SJSA1 (cell line): Measurements from ENCODE around the gene TAPT1. TPM values are rescaled to one million over a fixed set of nuclear protein-coding genes. Genes with fewer than 3 reads are reported as not detected.

ENCODE experiments used
- DNase-seq, 2 experiments: peaks; one replicate each; pipeline ENCODE4 v3.0.0-alpha.2; 2015 to 2020; ENCODE audit warnings: low spot score in 2 of 2, low read depth in 1 of 2
- H3K27ac ChIP-seq: fragments of 250-450 bp; sonication (Bioruptor Pico); 2 replicates; pipeline ENCODE4 v1.5.1; 2020; ENCODE audit warnings: mild to moderate bottlenecking, moderate library complexity
- H3K27me3 ChIP-seq: fragments of 250-450 bp; sonication (Bioruptor Pico); replicated peaks from 2 replicates; pipeline ENCODE4 v1.5.1; 2020; ENCODE audit warnings: mild to moderate bottlenecking, moderate library complexity
- H3K36me3 ChIP-seq: fragments of 250-450 bp; sonication (Bioruptor Pico); 2 replicates; pipeline ENCODE4 v1.5.1; 2020; ENCODE audit warnings: mild to moderate bottlenecking
- H3K4me1 ChIP-seq: fragments of 250-450 bp; sonication (Bioruptor Pico); replicated peaks from 2 replicates; pipeline ENCODE4 v1.6.1; 2021; ENCODE audit warnings: mild to moderate bottlenecking
- H3K4me3 ChIP-seq: fragments of 250-450 bp; sonication (Bioruptor Pico); 2 replicates; pipeline ENCODE4 v1.5.1; 2020; ENCODE audit warnings: mild to moderate bottlenecking
- H3K9me3 ChIP-seq: fragments of 250-450 bp; sonication (Bioruptor Pico); replicated peaks from 2 replicates; pipeline ENCODE4 v1.5.1; 2020; ENCODE audit warnings: mild to moderate bottlenecking
- total RNA-seq: library from RNA; depleted of rRNA; stranded (reverse); fragments of >200 nt; shearing (Covaris generic); gene quantifications from 2 replicates; pipeline ENCODE4 v1.2.3, GENCODE V29; 2014

The TAPT1 gene
- total RNA-seq, 1 experiment from 2014 or later, result 8.9 TPM

DNA sequence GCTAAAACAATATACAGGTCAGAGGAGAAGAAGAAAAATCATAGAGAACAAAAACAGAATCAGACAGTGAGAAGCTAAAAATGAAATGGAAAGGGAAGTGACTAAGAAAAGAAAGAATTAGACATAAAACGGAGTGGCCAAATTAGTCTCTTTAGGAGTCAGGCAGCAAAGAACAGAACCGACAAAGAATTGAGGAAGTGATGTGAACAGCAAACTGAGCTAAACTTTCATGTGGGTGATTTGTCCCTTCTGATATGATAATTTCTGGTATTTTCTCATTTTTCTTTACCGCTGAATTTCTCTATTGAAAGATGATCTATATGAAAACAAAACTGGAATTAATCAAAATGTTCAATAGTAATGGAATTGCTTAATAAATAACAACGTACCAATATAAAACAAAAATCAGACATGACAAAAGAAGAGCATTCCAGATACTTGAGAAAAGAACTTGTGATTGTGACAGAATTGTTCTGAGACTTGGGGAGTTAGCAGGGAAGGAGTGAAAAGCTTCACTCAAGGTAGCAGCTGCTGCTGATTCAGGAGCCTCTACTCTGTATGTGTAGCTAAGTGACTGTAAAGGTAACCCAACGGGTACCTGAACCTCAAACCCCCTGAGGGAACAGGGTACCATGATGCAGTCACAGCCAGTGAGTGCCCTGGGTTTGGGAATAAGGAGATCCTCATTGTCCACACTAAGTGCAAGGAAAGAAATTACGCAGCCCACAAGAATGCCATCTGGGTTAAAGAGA lies 8.8 kb downstream of the TAPT1 start:
- Histone ChIP-seq H3K36me3 (no peaks in the 10 kb centered on the region), H3K9me3 (no peaks in the 10 kb centered on the region), H3K27ac (no peak overlapping the region), H3K27me3 (no peaks in the 10 kb centered on the region), H3K4me3 (no peak overlapping the region), H3K4me1 (no peaks in the 10 kb centered on the region)
- no peak for DNase-seq

DNA sequence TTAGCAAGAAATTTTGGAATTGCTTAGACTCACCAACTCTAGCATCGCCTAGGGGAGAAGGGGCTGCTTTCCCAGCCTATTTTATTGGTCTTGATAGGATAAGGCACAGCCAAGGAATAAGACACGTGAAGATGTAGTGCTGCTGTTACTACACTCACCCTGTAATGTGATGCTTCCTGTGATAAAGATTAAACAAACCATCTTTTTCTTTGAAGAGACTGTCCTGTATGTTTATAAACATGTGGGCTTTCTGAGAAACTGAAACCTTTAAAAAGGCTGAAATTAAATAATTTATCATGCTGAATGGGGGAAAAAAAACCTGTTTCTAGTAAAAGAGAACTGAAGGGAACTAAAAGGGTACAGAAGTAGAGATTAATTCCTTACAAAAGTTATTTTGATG lies 13.2 kb downstream of the TAPT1 start:
- Histone ChIP-seq H3K27me3 (no peaks in the 10 kb centered on the region), H3K9me3 (no peaks in the 10 kb centered on the region), H3K36me3 (no peaks in the 10 kb centered on the region), H3K27ac (no peak overlapping the region), H3K4me3 (no peak overlapping the region), H3K4me1 (no peaks in the 10 kb centered on the region)
- no peak for DNase-seq

DNA sequence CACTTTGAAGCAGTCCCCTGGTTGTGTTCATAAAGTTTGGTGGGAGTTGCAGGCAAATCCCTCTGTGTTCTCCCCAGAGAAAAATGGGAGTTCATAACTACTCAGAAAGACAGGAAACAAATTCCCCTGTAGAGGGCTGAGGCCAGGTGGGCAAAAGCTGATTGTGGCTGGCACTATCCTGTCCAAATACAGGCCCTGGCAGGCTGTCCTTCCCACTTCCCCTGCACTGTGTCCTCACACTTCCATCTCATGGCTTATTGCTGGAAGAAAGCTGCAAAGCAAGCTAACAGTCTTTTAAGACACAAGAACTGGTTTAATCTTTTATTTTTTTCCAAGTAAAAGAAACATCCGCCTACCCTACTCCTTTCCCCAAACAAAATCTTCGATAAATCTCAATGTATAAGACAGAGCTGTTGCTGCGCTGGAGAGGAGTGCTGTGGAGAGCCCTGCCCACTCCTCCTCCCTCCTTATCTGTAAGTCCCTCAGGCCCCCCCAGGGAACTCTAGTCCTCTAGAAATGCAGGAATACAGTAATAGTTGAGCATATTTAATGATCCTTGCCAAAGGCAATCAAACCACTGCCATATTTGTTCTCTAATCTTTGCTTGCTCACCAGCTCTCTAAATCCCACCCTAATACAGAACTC lies 14.0 kb downstream of the TAPT1 start:
- no peaks in the 10 kb centered on the region for H3K27me3 ChIP-seq
- H3K4me1 ChIP-seq, result no peaks in the 10 kb centered on the region
- no peaks in the 10 kb centered on the region for H3K36me3 ChIP-seq
- no peak overlapping the region for H3K4me3 ChIP-seq
- DNase-seq, result no peak
- no peak overlapping the region for H3K27ac ChIP-seq
- H3K9me3 ChIP-seq, result no peaks in the 10 kb centered on the region

DNA sequence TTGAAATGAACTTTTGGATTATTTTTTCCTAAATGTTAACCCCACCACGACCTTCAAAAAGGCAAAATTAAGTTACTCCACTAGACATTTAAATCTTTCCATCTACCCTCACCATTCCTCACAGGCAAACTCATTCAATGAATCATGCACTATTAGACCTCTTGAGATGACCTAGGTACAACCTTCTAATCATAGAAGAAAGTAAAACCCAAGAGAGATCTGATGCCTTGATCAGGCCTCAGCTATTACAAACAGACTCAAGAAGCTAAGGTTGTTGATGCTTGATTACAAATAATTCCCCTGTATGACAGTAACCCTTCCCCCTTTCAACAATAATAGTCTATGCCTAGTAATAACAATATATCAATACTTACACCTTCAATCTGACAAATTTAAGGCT lies 18.9 kb downstream of the TAPT1 start:
- H3K4me1 ChIP-seq, result no peaks in the 10 kb centered on the region
- H3K27me3 ChIP-seq, result no peaks in the 10 kb centered on the region
- H3K9me3 ChIP-seq, result no peaks in the 10 kb centered on the region
- no peak overlapping the region for H3K27ac ChIP-seq
- no peaks in the 10 kb centered on the region for H3K36me3 ChIP-seq
- no peak for DNase-seq
- no peak overlapping the region for H3K4me3 ChIP-seq

DNA sequence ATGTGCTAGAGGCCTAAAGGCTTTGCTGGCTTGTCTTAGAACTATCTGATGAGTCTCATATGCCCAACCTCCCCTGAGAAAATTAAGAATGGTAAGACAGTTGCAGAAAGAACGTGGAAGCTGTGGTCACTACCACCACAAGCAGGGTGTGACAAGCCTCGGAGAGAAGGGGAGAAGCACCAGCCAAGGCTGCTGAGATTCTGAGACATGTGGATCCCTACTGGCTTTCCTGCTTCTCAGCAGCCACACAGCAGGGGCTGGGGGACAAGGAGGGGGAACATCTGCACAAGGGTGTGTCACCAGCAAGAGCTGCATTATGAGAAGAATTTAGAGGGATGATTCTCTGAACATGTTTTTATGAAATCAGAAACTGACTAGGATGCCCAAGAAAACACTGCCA lies 19.4 kb downstream of the TAPT1 start:
- DNase-seq, result no peak
- Histone ChIP-seq H3K27me3 (no peaks in the 10 kb centered on the region), H3K4me3 (no peak overlapping the region), H3K36me3 (no peaks in the 10 kb centered on the region), H3K27ac (no peak overlapping the region), H3K9me3 (no peaks in the 10 kb centered on the region), H3K4me1 (no peaks in the 10 kb centered on the region)

DNA sequence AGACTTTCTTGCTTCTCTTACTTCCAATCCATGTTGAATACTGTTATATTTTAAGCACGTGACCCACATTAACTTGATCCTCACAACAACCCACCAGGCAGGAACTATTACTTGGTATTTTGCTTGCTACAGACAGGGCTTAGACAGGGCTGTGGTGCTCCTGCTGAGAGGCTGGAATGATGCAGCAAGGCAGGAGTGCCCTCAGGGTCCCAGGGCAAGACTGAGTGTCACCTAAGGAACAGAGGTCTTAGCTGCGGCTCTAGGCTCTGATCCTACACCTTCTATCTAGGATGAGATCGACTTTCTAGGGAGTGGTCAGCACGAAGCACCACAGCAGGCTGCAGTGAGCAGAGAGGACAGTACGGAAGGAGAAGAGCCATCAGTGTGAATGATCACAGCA lies 20.0 kb downstream of the TAPT1 start:
- H3K27me3 ChIP-seq, result no peaks in the 10 kb centered on the region
- no peaks in the 10 kb centered on the region for H3K9me3 ChIP-seq
- H3K4me1 ChIP-seq, result no peaks in the 10 kb centered on the region
- no peaks in the 10 kb centered on the region for H3K36me3 ChIP-seq
- no peak overlapping the region for H3K4me3 ChIP-seq
- H3K27ac ChIP-seq, result no peak overlapping the region
- no peak for DNase-seq

DNA sequence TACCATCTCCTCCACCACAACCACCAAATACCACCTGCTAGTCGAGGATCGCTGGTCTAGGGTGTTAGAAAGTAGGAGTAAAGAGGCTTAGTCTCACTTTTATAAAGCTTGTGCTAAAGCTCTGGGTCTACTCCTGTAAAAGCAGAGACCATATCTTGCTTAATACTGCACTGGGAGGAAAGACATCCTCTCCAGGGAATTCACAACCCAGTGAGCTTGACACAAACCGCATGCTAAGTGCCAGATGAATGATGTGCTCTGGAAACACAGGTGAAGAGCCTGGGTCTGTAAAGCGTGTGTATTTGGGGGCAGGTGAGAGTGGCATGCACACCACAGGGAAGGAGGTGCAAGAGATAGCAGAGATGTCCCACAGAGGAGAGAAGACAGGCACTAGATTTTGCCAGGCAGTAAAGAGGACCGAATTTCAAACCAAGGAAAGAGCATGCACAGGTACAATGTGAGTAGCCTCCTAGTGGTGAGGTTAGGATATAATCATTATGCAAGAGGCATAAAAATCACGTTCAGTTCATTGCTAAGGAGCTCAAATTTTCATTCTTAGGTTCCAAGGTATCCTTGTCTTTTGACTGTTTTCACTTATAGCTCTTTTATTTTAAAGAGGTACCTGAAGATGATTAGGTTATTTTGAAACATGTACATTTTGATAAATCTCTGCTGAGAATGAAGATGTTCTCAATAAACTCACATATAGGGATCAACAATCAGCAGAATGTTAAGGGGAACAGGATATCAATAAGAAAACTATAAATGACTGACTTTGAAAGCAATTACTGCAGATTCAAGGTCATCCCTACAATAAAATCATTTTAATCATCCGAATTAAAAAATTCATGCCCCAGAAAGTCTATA lies 20.7 kb downstream of the TAPT1 start:
- DNase-seq, result no peak
- Histone ChIP-seq H3K27me3 (no peaks in the 10 kb centered on the region), H3K27ac (no peak overlapping the region), H3K9me3 (no peaks in the 10 kb centered on the region), H3K4me1 (no peaks in the 10 kb centered on the region), H3K4me3 (no peak overlapping the region), H3K36me3 (no peaks in the 10 kb centered on the region)

DNA sequence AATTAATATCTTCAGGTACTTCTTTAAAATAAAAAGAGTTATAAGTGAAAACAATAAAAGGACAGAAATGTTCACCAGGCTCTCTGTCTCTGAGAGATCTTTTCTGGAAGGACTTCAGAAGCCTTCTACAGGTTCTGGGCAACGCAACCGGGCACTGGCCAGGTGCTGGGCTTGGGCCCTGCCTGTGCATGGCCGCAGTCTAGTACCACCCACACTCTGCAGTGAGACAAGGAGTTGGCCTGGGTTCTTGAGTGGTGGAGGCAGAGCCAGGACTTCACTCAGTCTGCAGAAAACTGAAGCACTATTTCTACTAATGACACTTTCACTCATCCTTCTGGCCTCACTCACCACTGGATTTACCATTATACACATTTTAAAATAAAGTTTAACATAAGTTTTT lies 21.8 kb downstream of the TAPT1 start:
- DNase-seq, result no peak
- Histone ChIP-seq H3K9me3 (no peaks in the 10 kb centered on the region), H3K4me1 (no peaks in the 10 kb centered on the region)

DNA sequence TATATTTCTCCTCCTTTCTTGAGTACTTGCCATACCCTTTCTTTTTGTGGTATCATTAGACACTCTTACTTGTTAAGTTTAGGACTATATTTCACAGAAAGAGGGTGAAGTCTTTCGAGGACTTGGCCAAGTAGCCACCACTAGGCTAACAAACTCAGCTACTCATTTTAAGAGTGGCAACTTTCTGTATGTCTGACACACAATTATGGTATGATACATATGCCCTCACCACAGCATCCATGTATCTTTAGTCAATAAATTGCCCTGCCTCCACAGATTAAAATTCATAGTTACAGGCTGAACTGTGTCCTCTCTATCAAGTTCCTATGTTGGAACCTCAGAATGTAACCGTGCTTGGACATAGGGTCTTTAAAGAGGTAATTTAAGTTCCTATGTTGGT lies 23.2 kb downstream of the TAPT1 start:
- Histone ChIP-seq H3K4me3 (no peak overlapping the region), H3K4me1 (no peaks in the 10 kb centered on the region), H3K27me3 (no peaks in the 10 kb centered on the region), H3K27ac (no peak overlapping the region), H3K9me3 (no peaks in the 10 kb centered on the region), H3K36me3 (no peaks in the 10 kb centered on the region)
- DNase-seq, result no peak

More for the DNA sequence above, 21.8 kb downstream of the TAPT1 start:
- Histone ChIP-seq H3K27ac (no peak overlapping the region), H3K4me3 (no peak overlapping the region), H3K27me3 (no peaks in the 10 kb centered on the region), H3K36me3 (no peaks in the 10 kb centered on the region)

DNA sequence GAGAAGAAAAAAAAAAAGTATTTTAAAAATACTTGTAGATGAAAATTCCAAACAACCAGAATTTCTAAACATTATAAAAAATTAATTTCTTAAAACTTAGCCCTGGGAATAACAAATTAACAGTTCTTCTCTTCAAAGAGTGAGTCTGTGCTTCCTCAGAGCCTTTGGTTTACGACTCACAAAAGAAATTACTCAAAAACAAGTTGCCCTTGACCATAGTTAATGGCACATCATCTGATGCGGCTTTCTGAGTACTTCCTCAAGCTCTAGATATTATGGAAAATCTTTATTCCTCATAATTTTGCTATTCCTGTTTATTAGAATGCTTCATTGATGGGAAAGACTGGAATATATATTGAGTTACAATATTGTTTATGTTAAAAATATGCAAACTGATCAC lies 23.7 kb downstream of the TAPT1 start:
- H3K4me3 ChIP-seq, result no peak overlapping the region
- H3K4me1 ChIP-seq, result no peaks in the 10 kb centered on the region
- H3K36me3 ChIP-seq, result no peaks in the 10 kb centered on the region
- H3K9me3 ChIP-seq, result no peaks in the 10 kb centered on the region
- DNase-seq, result no peak
- no peaks in the 10 kb centered on the region for H3K27me3 ChIP-seq
- H3K27ac ChIP-seq, result no peak overlapping the region

DNA sequence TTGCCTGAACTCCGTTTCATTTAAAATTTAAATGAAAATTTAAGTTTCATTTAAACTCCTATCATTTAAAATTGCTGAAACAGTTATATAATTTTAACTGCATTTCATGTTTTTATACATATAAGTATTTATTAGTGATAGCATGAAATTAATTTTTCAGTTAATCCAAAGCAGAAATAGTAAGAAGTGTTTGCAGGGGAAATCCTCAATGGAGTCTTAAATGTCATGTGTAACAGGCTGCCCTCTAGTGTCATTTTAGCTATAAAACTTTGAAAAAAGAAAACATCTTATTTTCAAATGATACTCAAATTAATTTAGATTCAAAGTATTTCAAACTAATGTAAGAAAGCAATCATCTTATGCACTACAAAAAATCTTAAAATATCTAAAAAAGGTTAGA lies 27.2 kb downstream of the TAPT1 start:
- H3K9me3 ChIP-seq, result no peaks in the 10 kb centered on the region
- H3K4me1 ChIP-seq, result peaks cover 3% of the 10 kb centered on the region; the same call in 1 of the 2 replicates
- DNase-seq, result no peak
- H3K27ac ChIP-seq, result no peak overlapping the region
- no peak overlapping the region for H3K4me3 ChIP-seq
- H3K27me3 ChIP-seq, result no peaks in the 10 kb centered on the region
- H3K36me3 ChIP-seq, result no peaks in the 10 kb centered on the region

DNA sequence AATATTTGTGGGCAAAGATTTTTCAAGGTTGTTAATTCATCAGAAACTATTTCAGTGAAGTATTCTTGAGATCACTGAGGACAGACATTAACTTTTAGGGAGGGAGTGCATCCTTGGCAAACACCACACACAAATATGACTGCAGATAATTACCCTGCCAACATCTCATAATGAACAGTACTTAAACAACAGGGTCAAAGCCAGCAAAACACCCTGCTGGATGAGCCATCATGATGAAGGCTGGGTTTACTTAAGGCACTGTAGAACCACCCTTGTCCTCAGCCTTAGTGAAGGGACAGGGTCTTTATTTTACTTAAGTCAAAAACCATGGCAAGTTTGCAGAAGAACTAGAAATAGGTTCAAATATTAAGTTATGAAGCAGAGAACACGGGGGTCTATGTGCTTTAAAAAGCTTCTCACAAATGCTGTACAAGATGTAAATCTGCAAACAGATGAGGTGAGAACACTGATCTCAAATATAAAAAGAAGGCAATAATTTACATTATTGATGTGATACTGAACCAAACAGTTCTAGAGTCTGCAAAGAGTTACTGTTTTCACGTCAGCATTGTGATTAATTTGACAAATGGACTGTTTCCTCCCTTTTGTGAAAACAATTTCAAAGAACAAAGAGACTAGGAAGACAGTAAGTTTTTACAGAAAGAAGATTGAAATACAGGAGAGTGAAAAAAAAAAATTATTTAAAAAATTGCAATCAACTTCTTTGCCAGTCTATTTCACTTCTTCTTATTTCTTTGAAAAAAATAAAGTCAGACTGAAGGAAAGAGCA lies 28.2 kb downstream of the TAPT1 start:
- no peaks in the 10 kb centered on the region for H3K9me3 ChIP-seq
- no peak overlapping the region for H3K4me3 ChIP-seq
- no peak for DNase-seq
- no peaks in the 10 kb centered on the region for H3K27me3 ChIP-seq
- peaks cover 3% of the 10 kb centered on the region; the same call in 1 of the 2 replicates for H3K4me1 ChIP-seq
- no peaks in the 10 kb centered on the region for H3K36me3 ChIP-seq
- no peak overlapping the region for H3K27ac ChIP-seq
